HG02870 (cell line): ENCODE measurements around the gene NEK10.

ENCODE experiments used
- ATAC-seq: cut with Tn5 transposase; IDR thresholded peaks from one replicate; pipeline ENCODE4 v1.9.1; 2021; ENCODE audit warnings: mild to moderate bottlenecking, moderate library complexity; ENCODE audit not compliant: unreplicated experiment

Gene NEK10

GRCh38 chr3:27115352-27115751, 253.8 kb downstream of the NEK10 start:
- no peak for ATAC-seq

- ATAC-seq = no peak
Measured at GRCh38 chr3:27114684-27115083, 254.5 kb downstream of the NEK10 start.

GRCh38 chr3:27114129-27114528, 255.1 kb downstream of the NEK10 start:
- ATAC-seq = no peak

GRCh38 chr3:27110020-27110419, 259.2 kb downstream of the NEK10 start:
- ATAC-seq = no peak

GRCh38 chr3:27108322-27108721, 260.9 kb downstream of the NEK10 start:
- ATAC-seq = no peak

- ATAC-seq = no peak
Measured at GRCh38 chr3:27105904-27106303, 263.3 kb downstream of the NEK10 start.

- ATAC-seq = no peak
Measured at GRCh38 chr3:27097182-27097581, 272.0 kb downstream of the NEK10 start.

- ATAC-seq = peak; percentile 41
Measured at GRCh38 chr3:27095553-27096222, 273.5 kb downstream of the NEK10 start.

- no peak for ATAC-seq
Measured at GRCh38 chr3:27094721-27095120, 274.5 kb downstream of the NEK10 start.

GRCh38 chr3:27093771-27094170, 275.4 kb downstream of the NEK10 start:
- no peak for ATAC-seq

GRCh38 chr3:27090275-27091041, 278.7 kb downstream of the NEK10 start:
- no peak for ATAC-seq

GRCh38 chr3:27089645-27090044, 279.5 kb downstream of the NEK10 start:
- no peak for ATAC-seq

- ATAC-seq = no peak
Measured at GRCh38 chr3:27089068-27089467, 280.1 kb downstream of the NEK10 start.

- ATAC-seq = no peak
Measured at GRCh38 chr3:27085829-27086730, 283.1 kb downstream of the NEK10 start.

GRCh38 chr3:27081992-27082607, 287.1 kb downstream of the NEK10 start:
- no peak for ATAC-seq

GRCh38 chr3:27081566-27081965, 287.6 kb downstream of the NEK10 start:
- ATAC-seq = no peak

- no peak for ATAC-seq
Measured at GRCh38 chr3:27080258-27080525, 289.0 kb downstream of the NEK10 start.

- no peak for ATAC-seq
Measured at GRCh38 chr3:27079427-27080257, 289.5 kb downstream of the NEK10 start.

GRCh38 chr3:27078246-27078913, 290.8 kb downstream of the NEK10 start:
- no peak for ATAC-seq
